Retinal pigment epithelial cell (primary cell): ENCODE data around the gene TNFRSF25.

Experiments
- DNase-seq: peaks from one replicate; pipeline ENCODE4 v3.0.0-alpha.2; 2010; ENCODE audit warnings: low read depth
- H3K4me3 ChIP-seq: 2 replicates; pipeline ENCODE4 v1.5.1; 2011; ENCODE audit warnings: mild to moderate bottlenecking, low read length, control low read depth, moderate library complexity
- TF ChIP-seq, protein P1 (sequence below): conservative IDR thresholded peaks from 2 replicates; pipeline ENCODE4 v1.5.1; 2011; ENCODE audit warnings: low read depth, low read length, control low read depth, inconsistent platforms

The TNFRSF25 gene

DNA sequence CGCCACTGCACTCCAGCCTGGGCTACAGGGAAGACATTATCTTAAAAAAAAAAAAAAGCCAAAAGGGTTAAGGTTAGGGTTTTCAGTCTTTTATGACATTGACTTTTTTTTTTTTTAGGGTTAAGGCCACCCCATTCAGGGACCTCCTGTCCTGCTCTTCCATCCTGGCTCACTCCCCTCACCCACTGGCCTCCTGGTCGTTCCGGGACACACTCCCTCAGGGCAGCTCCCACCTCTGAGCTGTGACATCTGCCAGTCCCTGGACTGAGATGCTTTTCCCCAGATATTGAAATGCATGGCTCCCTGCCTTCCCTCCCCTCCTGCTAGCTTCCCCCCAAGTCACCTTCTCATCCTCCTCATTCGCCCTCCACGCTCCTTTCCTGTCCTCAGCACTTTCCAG lies 15.8 kb upstream of the TNFRSF25 start:
- DNase-seq = no peak
- H3K4me3 ChIP-seq = no peak overlapping the region
- TF ChIP-seq, protein P1, sequence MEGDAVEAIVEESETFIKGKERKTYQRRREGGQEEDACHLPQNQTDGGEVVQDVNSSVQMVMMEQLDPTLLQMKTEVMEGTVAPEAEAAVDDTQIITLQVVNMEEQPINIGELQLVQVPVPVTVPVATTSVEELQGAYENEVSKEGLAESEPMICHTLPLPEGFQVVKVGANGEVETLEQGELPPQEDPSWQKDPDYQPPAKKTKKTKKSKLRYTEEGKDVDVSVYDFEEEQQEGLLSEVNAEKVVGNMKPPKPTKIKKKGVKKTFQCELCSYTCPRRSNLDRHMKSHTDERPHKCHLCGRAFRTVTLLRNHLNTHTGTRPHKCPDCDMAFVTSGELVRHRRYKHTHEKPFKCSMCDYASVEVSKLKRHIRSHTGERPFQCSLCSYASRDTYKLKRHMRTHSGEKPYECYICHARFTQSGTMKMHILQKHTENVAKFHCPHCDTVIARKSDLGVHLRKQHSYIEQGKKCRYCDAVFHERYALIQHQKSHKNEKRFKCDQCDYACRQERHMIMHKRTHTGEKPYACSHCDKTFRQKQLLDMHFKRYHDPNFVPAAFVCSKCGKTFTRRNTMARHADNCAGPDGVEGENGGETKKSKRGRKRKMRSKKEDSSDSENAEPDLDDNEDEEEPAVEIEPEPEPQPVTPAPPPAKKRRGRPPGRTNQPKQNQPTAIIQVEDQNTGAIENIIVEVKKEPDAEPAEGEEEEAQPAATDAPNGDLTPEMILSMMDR = no peak

DNA sequence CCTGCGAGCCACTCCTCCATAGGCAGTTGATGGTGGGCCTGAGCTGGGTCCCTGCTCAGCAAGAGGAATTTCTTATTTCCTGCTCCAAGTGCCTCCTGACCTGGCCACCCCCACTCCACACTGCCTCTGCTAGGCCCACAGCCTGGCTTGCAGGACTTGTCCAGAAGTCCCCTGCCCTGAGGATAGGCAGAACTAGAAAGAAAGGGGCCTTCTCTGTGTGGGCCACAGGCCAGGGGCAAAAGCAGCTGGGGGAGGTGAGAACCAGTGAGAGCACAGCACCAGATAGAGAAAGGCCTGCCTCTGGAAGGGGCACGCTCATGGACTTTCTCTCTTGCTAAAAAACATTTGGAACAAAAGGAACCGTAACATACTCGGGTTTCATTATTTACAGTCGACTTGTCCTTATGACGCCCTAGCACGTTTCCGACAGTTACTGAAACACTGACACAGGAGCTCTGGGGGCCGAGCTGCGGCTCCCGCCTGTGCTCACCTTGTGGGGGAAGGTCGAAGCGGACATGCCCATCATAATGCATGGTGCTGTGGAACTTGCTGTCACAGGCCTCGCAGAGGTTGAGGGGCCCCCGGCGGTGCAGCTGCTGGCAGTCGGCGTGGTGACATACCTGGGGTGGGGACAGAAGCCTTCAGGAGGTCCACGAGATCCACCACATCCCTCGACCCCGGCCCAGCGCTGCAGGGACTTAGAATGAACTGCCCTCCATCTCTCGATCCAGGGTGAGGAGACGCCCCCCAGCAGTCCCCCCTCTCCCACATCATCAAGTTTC lies 11.3 kb upstream of the TNFRSF25 start:
- no peak for DNase-seq
- TF ChIP-seq, protein P1 = no peak
- no peak overlapping the region for H3K4me3 ChIP-seq

DNA sequence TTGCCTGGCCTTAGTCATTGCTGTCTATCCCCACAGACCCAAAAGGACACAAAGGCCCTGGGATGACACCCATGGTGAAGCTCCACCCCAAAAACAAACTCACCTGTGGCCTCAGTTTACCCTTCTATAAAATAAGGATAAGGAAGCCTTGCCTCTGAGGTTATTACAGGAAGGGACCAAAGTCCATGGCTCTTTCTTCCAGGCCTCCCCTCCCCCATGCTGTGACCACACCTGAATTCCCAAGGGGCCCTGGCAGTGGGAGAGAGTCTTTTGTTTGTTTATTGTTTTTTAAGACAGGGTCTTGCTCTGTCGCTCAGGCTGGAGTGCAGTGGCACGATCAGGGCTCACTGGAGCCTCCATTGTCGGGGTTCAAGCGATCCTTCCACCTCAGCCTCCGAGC lies 10.5 kb upstream of the TNFRSF25 start:
- TF ChIP-seq, protein P1 = no peak
- no peak for DNase-seq
- no peak overlapping the region for H3K4me3 ChIP-seq

DNA sequence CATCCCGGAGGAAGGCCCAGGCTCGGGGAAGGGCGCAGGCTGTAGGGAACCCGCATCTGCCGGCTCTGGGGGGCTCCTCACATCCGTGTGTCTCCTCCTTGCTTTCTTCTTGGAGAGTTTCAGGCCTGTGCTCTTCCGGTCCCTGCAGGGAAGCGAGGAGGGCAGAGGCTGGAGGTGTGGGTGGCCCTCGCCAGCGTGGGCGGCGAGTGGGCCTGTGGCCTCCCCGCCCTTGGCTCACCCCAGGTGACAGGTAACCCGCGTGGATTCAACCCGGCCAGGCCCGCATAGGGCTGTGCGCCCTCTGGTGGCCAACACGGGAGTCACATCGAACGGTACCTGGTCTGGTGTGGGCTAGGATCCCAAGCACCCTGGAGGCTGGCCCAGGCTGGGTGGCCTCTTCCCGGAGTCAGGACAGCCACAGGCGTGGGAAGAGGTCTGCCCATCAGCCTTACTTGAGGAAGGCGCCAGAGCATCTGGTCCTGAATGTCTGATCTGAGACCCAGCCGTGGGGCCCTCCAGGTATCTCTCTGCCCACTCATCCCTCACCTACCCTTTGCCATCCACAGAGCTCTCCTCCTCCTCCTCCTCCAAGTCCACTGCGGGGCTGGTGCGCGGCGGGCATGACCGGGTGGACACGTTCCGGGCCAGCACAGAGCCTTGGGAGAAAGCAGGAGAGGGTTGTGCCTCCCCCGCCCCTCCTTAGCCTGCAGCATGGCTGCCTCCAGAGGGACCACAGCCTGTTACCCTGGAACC lies 9.6 kb upstream of the TNFRSF25 start:
- H3K4me3 ChIP-seq = no peak overlapping the region
- TF ChIP-seq, protein P1 = peak; percentile 97

DNA sequence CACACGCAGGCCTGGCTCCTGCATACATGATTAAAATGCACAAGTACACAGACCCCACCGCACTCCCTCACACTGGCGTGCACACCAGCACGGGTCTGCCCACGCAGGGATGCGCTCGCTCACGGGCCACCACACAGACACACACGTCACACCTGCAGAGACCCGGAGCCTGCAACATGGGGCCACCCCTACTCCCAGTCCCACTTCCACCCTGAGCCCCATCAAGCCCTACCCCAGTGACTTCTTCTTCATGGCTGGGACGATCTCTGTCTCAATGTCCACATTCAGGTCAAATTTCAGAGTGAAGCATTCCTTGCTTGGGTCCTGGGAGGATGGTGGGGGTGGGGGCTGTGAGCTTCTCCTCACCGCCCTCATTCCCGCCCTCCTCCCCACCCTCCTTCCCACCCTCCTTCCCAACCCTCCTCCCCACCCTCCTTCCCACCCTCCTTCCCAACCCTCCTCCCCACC lies 8.9 kb upstream of the TNFRSF25 start:
- no peak for DNase-seq
- no peak overlapping the region for H3K4me3 ChIP-seq
- TF ChIP-seq, protein P1 = no peak

More for the DNA sequence above, 9.6 kb upstream of the TNFRSF25 start:
- no peak for DNase-seq

DNA sequence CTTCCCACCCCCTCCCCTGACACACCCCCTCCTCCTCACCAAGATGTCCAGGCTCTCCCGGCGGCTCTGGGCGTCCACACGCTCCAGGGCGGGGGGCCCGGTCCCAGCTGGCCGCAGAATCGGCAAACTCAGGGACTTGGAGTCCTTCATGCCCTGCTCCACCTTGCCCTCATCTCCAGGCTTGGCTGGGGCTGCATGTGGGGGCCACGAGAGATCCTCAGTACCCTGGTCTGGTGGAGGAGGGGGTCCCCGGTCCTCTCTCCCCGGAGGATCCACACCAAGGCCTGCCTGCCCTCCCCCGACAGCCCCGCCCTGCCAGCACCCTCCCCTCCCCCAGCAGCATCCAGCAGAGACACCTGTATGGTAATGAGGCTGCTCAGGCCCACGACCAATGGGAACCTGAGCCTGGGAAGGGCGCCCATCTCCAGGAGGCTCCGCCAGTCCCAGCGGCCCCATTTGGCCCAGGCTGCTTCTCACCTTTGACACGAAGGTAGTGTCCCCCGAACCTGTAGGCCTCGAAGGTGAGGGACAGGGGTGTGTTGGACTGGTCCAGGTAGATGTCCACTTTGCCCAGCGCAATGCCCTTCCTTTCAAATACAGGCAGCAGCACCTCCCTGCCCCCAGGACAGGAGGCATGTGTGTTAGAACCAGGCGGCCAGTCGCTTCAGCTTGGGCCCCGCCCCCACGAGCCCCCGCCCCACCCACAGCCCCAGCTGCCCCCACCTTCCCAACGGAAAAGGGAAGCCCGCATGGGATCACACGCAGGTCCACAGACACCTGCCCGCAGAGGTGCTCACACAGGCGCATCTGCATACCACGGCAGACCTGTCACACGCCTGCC lies 8.2 kb upstream of the TNFRSF25 start:
- TF ChIP-seq, protein P1 = no peak
- no peak for DNase-seq
- H3K4me3 ChIP-seq = no peak overlapping the region
